Panc1 (cell line): Measurements from ENCODE around the gene NUPR1. TPM values are rescaled to one million over a fixed set of nuclear protein-coding genes. Genes with fewer than 3 reads are reported as not detected.

Source experiments
- ATAC-seq: fragments of 200-7000 bp; cut with Tn5 transposase; 2 replicates; pipeline ENCODE4 v1.9.1; 2020; ENCODE audit warnings: mild to moderate bottlenecking, moderate library complexity
- BruUV-seq: library from RNA; stranded (reverse); fragments of 400-500 nt; replicated peaks from 2 replicates; lab custom pipeline; 2021; lab: Mats Ljungman, UMichigan
- CTCF ChIA-PET: fragments of 300-600 bp; sonication (Branson Sonifier 250); formaldehyde crosslinking; loops from one replicate; lab custom pipeline; 2022; ENCODE audit warnings: antibody characterized with exemption; lab: Charles Lee
- POLR2A ChIA-PET: fragments of 300-600 bp; sonication (Branson Sonifier 250); formaldehyde crosslinking; loops from one replicate; lab custom pipeline; 2022; ENCODE audit warnings: antibody characterized with exemption; lab: Charles Lee
- DNase-seq: peaks from one replicate; pipeline ENCODE4 v3.0.0-alpha.2; 2010; ENCODE audit warnings: low read depth, low spot score
- H3K27ac ChIP-seq: 2 replicates; pipeline ENCODE4 v1.5.1; 2011; ENCODE audit warnings: mild to moderate bottlenecking, low read length, inconsistent platforms
- H3K27me3 ChIP-seq: fragments of 200-500 bp; sonication (Bioruptor generic); 2 replicates; pipeline ENCODE4 v1.6.0; 2014; ENCODE audit warnings: low read length, inconsistent platforms; ENCODE audit not compliant: control insufficient read depth, insufficient read depth
- H3K36me3 ChIP-seq: fragments of 200-500 bp; sonication (Bioruptor generic); 2 replicates; pipeline ENCODE4 v1.5.1; 2014; ENCODE audit warnings: inconsistent platforms, mild to moderate bottlenecking, low read length, moderate library complexity; ENCODE audit not compliant: control insufficient read depth, insufficient read depth
- H3K4me1 ChIP-seq: 2 replicates; pipeline ENCODE4 v1.5.1; 2011; ENCODE audit warnings: inconsistent platforms, mild to moderate bottlenecking, low read length, moderate library complexity; ENCODE audit not compliant: control insufficient read depth, insufficient read depth
- H3K4me3 ChIP-seq, 2 experiments: 2 replicates each; pipeline ENCODE4 v1.5.1; 2011 to 2012; ENCODE audit warnings: low read depth in 2 of 2, low read length in 2 of 2, mild to moderate bottlenecking in 2 of 2, inconsistent platforms in 1 of 2, moderate library complexity in 1 of 2
- H3K9me3 ChIP-seq: fragments of 200-500 bp; sonication (Bioruptor generic); 2 replicates; pipeline ENCODE4 v1.5.1; 2014; ENCODE audit warnings: low read depth, mild to moderate bottlenecking, inconsistent platforms, low read length, moderate library complexity; ENCODE audit not compliant: control insufficient read depth, insufficient read depth
- CTCF ChIP-seq: fragments of 450-650 bp; IDR thresholded peaks from 2 replicates; pipeline ENCODE4 v1.5.1; 2017; ENCODE audit warnings: mild to moderate bottlenecking
- POLR2AphosphoS5 ChIP-seq: IDR thresholded peaks from 2 replicates; pipeline ENCODE4 v1.6.1; 2012; ENCODE audit warnings: mild to moderate bottlenecking, low read depth, low read length, moderate library complexity
- SIN3A ChIP-seq: IDR thresholded peaks from 2 replicates; pipeline ENCODE4 v1.6.1; 2012; ENCODE audit warnings: low read depth, mild to moderate bottlenecking, low read length, moderate library complexity, borderline replicate concordance; ENCODE audit not compliant: insufficient read depth
- TCF7L2 ChIP-seq: IDR thresholded peaks from 2 replicates; pipeline ENCODE4 v1.6.1; 2011; ENCODE audit warnings: mild to moderate bottlenecking, low read depth, low read length, inconsistent platforms
- in situ Hi-C: cut with HindIII; loops from 2 replicates; pipeline ENCODE4 v1.10.0; 2016; ENCODE audit warnings: low sequenced_read_pairs, low pct_unique_long_range_greater_than_20kb
- intact Hi-C: fragments of 100-400 bp; cut with micrococcal nuclease; formaldehyde crosslinking; loops from one replicate; pipeline ENCODE4 v1.10.0; 2022; ENCODE audit not compliant: unreplicated experiment
- total RNA-seq: library from RNA; stranded (reverse); gene quantifications from one replicate; pipeline ENCODE4 v1.2.1, GENCODE V29; 2021; ENCODE audit not compliant: unreplicated experiment
- TF ChIP-seq, protein P1 (sequence below), 2 experiments: IDR thresholded peaks; 2 replicates each; pipeline ENCODE4 v1.6.1; 2011 to 2012; ENCODE audit warnings: low read depth in 2 of 2, control low read depth in 1 of 2, low read length in 1 of 2, mild to moderate bottlenecking in 1 of 2, moderate library complexity in 1 of 2; ENCODE audit not compliant: insufficient read depth in 1 of 2

Gene NUPR1
- total RNA-seq, 1 experiment from 2014 or later: 79.7 TPM

GRCh38 chr16:28522792-28523191 lies 16.0 kb downstream of the NUPR1 start:
- H3K27me3 ChIP-seq: no peaks in the 10 kb centered on the region
- TF ChIP-seq POLR2AphosphoS5 (no peak), SIN3A (no peak), CTCF (no peak)
- H3K4me3 ChIP-seq: no peak overlapping the region
- no peaks in the 10 kb centered on the region for H3K9me3 ChIP-seq
- no peak for DNase-seq
- H3K36me3 ChIP-seq: no peaks in the 10 kb centered on the region
- CTCF ChIA-PET: no interaction called here
- intact Hi-C loops: no loop called here
- no peak overlapping the region for H3K27ac ChIP-seq
- POLR2A ChIA-PET: no interaction called here
- in situ Hi-C loops: no loop called here
- H3K4me1 ChIP-seq: no peaks in the 10 kb centered on the region
- no TSS peak for BruUV-seq
- no peak for ATAC-seq

DNA sequence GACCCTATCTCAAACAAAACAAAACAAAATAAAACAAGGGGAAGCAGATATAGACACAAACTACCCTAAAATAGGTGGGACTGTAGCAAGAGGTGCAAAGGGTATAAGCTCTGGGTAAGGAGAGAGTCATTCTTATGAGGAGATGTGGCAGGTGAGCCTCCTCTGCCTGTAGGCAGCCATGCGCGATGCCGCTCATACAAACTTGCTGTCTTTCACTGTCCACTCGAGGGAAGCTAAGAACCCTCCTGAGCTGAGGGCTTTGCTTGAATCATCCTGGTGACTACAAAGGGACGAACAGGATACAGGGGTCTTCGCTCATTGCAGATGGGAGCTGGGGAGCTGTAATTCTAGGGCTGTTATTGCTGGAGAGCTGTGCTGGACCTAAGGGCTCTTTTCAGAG lies 17.3 kb downstream of the NUPR1 start:
- no peaks in the 10 kb centered on the region for H3K9me3 ChIP-seq
- H3K4me1 ChIP-seq: no peaks in the 10 kb centered on the region
- TF ChIP-seq, protein P1, sequence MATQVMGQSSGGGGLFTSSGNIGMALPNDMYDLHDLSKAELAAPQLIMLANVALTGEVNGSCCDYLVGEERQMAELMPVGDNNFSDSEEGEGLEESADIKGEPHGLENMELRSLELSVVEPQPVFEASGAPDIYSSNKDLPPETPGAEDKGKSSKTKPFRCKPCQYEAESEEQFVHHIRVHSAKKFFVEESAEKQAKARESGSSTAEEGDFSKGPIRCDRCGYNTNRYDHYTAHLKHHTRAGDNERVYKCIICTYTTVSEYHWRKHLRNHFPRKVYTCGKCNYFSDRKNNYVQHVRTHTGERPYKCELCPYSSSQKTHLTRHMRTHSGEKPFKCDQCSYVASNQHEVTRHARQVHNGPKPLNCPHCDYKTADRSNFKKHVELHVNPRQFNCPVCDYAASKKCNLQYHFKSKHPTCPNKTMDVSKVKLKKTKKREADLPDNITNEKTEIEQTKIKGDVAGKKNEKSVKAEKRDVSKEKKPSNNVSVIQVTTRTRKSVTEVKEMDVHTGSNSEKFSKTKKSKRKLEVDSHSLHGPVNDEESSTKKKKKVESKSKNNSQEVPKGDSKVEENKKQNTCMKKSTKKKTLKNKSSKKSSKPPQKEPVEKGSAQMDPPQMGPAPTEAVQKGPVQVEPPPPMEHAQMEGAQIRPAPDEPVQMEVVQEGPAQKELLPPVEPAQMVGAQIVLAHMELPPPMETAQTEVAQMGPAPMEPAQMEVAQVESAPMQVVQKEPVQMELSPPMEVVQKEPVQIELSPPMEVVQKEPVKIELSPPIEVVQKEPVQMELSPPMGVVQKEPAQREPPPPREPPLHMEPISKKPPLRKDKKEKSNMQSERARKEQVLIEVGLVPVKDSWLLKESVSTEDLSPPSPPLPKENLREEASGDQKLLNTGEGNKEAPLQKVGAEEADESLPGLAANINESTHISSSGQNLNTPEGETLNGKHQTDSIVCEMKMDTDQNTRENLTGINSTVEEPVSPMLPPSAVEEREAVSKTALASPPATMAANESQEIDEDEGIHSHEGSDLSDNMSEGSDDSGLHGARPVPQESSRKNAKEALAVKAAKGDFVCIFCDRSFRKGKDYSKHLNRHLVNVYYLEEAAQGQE (IDR thresholded peaks at IDR 0.05; ENCODE audit: insufficient read depth in 1 of 2, low read depth in 2 of 2, low read length in 1 of 2): no peak
- TF ChIP-seq SIN3A (no peak), POLR2AphosphoS5 (no peak), TCF7L2 (no peak), CTCF (no peak)
- no TSS peak for BruUV-seq
- intact Hi-C loops: no loop called here
- no peak for DNase-seq
- no peak overlapping the region for H3K27ac ChIP-seq
- ChIA-PET CTCF (no interaction called here), POLR2A (no interaction called here)
- no peak overlapping the region for H3K4me3 ChIP-seq
- H3K27me3 ChIP-seq: no peaks in the 10 kb centered on the region
- H3K36me3 ChIP-seq: no peaks in the 10 kb centered on the region
- ATAC-seq: no peak
- in situ Hi-C loops: no loop called here
